Measurements from ENCODE around the gene SCN11A. TPM values are rescaled to one million over a fixed set of nuclear protein-coding genes. Genes with fewer than 3 reads are reported as not detected.

Gene SCN11A
- total RNA-seq, 1 donor, result under 0.01 TPM

GRCh38 chr3:39088456-39088855 is 36.7 kb upstream of the SCN11A start:
- H3K4me3 ChIP-seq (ENCODE audit: low read depth, low read length), result no peak overlapping the region
- no peak for DNase-seq (ENCODE audit: low read depth)
- TF ChIP-seq CTCF (IDR thresholded peaks at IDR 0.05; ENCODE audit: insufficient read depth, low read depth, low read length), result no peak

DNA sequence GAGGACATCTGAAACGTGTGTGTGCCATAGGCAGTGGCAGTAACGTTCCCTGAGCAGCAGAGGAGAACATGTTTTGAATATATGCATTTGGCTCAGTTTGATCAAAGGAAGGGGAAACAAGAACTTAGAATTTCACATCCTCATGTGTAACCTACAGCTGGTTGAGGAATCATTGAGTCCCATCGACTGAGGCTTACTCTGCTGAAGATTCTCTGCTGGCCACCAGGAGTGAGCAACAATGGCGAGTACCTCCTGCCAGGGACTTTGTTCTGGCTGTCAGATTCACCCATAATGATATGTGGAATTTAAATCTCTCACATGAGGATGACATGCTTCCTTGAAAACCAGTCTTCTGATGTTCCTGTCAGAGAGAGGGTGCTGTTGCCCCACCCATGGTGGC is 34.4 kb upstream of the SCN11A start:
- no peak for TF ChIP-seq CTCF (IDR thresholded peaks at IDR 0.05; ENCODE audit: insufficient read depth, low read depth, low read length)
- no peak overlapping the region for H3K4me3 ChIP-seq (ENCODE audit: low read depth, low read length)
- DNase-seq (ENCODE audit: low read depth), result no peak

GRCh38 chr3:39082666-39083313 is 31.0 kb upstream of the SCN11A start:
- DNase-seq (ENCODE audit: low read depth), result no peak
- no peak for TF ChIP-seq CTCF (IDR thresholded peaks at IDR 0.05; ENCODE audit: insufficient read depth, low read depth, low read length)
- no peak overlapping the region for H3K4me3 ChIP-seq (ENCODE audit: low read depth, low read length)

DNA sequence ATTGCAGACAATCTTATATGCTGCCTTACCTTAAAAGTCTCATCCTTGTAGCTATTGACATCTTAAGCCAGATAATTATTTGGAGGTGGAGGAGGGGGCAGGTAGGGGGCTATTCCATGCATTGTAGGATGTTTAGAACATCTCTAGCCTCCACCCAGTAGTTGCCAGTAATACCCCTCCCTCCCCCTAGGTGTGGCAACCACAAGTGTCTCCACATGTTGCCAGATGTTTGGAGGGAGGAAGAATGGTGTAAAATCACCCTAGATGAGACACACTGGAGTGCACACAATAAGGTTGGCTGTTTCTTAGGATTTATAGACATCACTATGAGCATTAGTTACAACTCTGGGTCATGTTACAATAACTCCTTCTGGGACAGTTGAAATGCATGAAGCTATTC is 28.3 kb upstream of the SCN11A start:
- DNase-seq (ENCODE audit: low read depth), result no peak
- H3K4me3 ChIP-seq (ENCODE audit: low read depth, low read length), result no peak overlapping the region
- TF ChIP-seq CTCF (IDR thresholded peaks at IDR 0.05; ENCODE audit: insufficient read depth, low read depth, low read length), result no peak

DNA sequence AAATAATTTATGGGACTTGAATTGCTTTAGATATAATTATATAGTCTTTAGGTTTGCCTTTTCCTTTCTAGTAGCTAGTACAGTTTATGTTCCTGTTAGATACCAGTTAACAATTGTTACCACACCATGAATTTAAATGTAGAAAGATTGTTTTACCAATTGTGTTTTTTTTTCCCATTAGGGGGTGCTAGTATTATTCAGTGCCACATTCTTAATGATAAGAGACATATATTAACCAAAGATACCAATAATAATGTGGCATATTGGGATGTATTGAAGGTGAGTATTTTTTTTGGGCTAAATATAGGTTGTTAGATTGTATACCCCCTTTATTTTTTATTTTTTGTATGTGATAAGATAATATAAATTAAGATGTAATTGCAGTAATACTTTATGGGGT is 27.8 kb upstream of the SCN11A start:
- no peak overlapping the region for H3K4me3 ChIP-seq (ENCODE audit: low read depth, low read length)
- DNase-seq (ENCODE audit: low read depth), result no peak
- no peak for TF ChIP-seq CTCF (IDR thresholded peaks at IDR 0.05; ENCODE audit: insufficient read depth, low read depth, low read length)

DNA sequence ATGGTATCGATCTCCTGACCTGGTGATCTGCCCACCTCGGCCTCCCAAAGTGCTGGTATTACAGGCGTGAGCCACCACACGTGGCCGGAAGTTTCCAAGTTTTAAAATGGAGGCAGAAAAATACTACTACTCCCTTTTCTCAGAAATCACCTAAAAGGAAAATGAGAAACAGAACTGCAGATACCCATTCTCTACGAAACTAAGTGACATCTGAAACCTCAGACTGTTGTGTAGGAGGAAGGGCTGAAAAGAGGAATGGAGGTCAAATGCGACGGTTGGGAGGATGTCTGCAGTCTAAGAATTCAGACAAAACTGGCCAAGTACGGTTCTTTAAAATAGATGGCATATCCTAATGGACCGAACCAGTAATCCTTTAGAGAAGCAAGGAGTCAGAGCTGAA is 24.2 kb upstream of the SCN11A start:
- no peak for DNase-seq (ENCODE audit: low read depth)
- TF ChIP-seq CTCF (IDR thresholded peaks at IDR 0.05; ENCODE audit: insufficient read depth, low read depth, low read length), result no peak
- H3K4me3 ChIP-seq (ENCODE audit: low read depth, low read length), result no peak overlapping the region

DNA sequence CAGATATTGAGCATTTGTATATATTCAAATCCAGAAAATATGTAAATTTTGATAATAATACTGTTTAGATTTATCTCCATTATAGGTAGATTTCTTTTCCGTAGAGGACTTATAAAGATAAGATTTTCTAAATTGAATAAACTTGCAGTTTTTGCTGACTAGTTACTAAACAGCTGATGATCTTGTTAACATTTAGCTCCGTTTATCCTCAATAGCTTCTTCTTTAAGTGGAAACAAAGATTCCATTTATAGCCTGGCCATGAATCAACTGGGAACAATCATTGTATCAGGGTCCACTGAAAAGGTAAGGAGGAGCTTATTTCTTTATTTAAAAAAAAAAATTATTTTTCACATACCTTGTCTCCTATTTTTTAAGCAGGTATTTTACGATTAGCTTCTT is 16.8 kb upstream of the SCN11A start:
- no peak for TF ChIP-seq CTCF (IDR thresholded peaks at IDR 0.05; ENCODE audit: insufficient read depth, low read depth, low read length)
- no peak for DNase-seq (ENCODE audit: low read depth)
- no peak overlapping the region for H3K4me3 ChIP-seq (ENCODE audit: low read depth, low read length)
